Adrenal gland (tissue), 12 donors: Measurements from ENCODE around the gene CORO2B. TPM values are rescaled to one million over a fixed set of nuclear protein-coding genes. Genes with fewer than 3 reads are reported as not detected.

Source experiments
- DNase-seq, 7 donors: peaks; one replicate each; pipeline ENCODE4 v3.0.0-alpha.2; 2019 to 2020
- H3K27ac ChIP-seq, 5 donors: fragments of 200-600 bp; sonication (generic) in 4 of 5; 1 replicate in 3 of 5; 2 replicates in 2 of 5; pipeline versions ENCODE4 v1.5.1 to v1.8.0; 2016 to 2020; ENCODE audit warnings: mild to moderate bottlenecking in 1 of 5
- H3K27me3 ChIP-seq: fragments of 200-600 bp; 2 replicates; pipeline ENCODE4 v1.8.0; 2021
- H3K36me3 ChIP-seq, 2 donors: fragments of 200-600 bp; replicated peaks in 1 of 2; 1 replicate in 1 of 2; 2 replicates in 1 of 2; pipeline versions ENCODE4 v1.5.1 to v1.8.0; 2018 to 2022
- H3K4me1 ChIP-seq, 2 donors: fragments of 200-600 bp; replicated peaks in 1 of 2; 1 replicate in 1 of 2; 2 replicates in 1 of 2; pipeline versions ENCODE4 v1.5.1 to v1.8.0; 2018 to 2021
- H3K4me3 ChIP-seq, 4 donors: fragments of 200-600 bp; sonication (generic) in 3 of 4; one replicate each; pipeline ENCODE4 v1.5.1; 2016 to 2018
- H3K9me3 ChIP-seq, 3 donors: fragments of 200-600 bp; sonication (generic) in 1 of 3; replicated peaks in 1 of 3; 1 replicate in 2 of 3; 2 replicates in 1 of 3; pipeline versions ENCODE4 v1.5.1 to v1.8.0; 2016 to 2021
- POLR2A ChIP-seq, 2 donors: fragments of 450-650 bp; IDR thresholded peaks; one replicate each; pipeline ENCODE4 v1.6.1; 2017; ENCODE audit warnings: antibody characterized with exemption in 2 of 2, mild to moderate bottlenecking in 2 of 2, moderate library complexity in 1 of 2
- WGBS, 4 donors: extraction: QIAGEN DNeasy Blood & Tissue Kit in 2 of 4; methylation state at CpG; one replicate each; pipeline versions ENCODE4 v1.1.5 to v1.1.7; 2013 to 2017; 5-methylcytosine and 5-hydroxymethylcytosine counted together
- intact Hi-C, 2 donors: fragments of 100-400 bp; cut with DNase I; formaldehyde crosslinking; loops; one replicate each; pipeline versions ENCODE4 v1.14.1 to v1.15.0; 2022 to 2023
- polyA plus RNA-seq, 3 donors: library from polyadenylated mRNA; stranded (reverse); fragments of 200-250 nt in 2 of 3; fragments of 350-450 nt in 1 of 3; fragmentation: Illumina TruSeq in 1 of 3; extraction: RNeasy Lipid Tissue Mini Kit (QIAGEN cat#74804) in 1 of 3; gene quantifications; one replicate each; pipeline ENCODE4 v1.2.3, GENCODE V29; 2013 to 2014
- total RNA-seq, 9 donors: library from RNA; depleted of rRNA in 4 of 9; stranded (reverse); fragments of >200 nt in 4 of 9; fragments of 120-200 nt in 1 of 9; fragmentation: NEBNext Ultra II Directional in 1 of 9; extraction: Animal tissue kit (Norgen Biotek cat#: 25700) in 1 of 9; gene quantifications; one replicate each; pipeline versions ENCODE4 v1.1.0 to v1.2.4, GENCODE V29; 2013 to 2023
- TF ChIP-seq, protein P1 (sequence below), 6 experiments: fragments of 450-650 bp in 4 of 6; fragments of 200-600 bp in 2 of 6; sonication (generic) in 1 of 6; IDR thresholded peaks; 1 replicate in 5 of 6; 2 replicates in 1 of 6; pipeline versions ENCODE4 v1.5.1 to v1.8.0; 2016 to 2021; ENCODE audit warnings: antibody characterized with exemption in 6 of 6, mild to moderate bottlenecking in 2 of 6, moderate library complexity in 1 of 6
- donor health status: healthy with polysubstance abuse.
- donor health status: Bipolar disorder and iron deficiency.
- donor health status: DM: yes; HTN: yes; CAD: no.
- donor health status: DM: no; HTN: no; CAD: no.
- donor health status: DM: no; HTN: no; CAD: no.
- donor health status: DM: yes; HTN: yes; CAD: no.

Gene CORO2B
- total and polyA plus RNA-seq, 12 donors, result 2.8 to 8.4 (median 4.3) TPM

DNA sequence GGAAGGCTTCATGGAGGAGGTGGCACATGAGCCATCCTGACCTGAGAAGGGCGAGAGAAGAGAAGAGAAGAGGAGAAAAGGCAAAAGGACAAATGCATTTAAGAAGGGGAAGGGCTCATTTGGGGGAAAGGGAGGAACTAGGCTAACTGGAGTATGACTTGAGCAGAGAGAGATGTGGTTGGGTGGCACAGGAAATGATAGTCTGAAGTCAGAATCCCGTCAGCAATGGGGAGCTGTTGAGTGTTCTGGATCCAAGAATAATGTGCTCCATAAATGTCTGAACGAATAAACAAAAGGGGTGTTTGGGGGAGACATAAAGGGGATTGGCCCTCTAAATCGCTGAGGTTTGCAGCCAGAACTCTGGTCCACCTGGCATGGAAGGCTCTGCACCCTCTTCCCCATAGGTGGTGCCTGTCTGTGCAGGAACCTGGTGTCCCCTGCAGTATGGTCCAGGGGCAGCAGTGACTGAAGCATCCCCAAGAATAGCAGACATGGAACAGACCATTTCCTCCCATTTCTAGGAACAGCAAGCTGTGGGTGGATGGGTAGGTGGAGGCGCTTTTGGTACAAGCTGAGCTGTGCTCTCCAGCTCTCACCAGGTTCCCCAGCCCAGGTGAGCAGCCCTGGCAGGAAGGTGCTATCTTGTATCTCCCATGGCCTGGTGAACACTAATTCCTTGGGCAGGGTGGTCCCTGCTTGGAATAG is 15.2 kb downstream of the CORO2B start:
- intact Hi-C loops, result no loop called here
- no peaks in the 10 kb centered on the region for H3K36me3 ChIP-seq
- no peak for TF ChIP-seq POLR2A (IDR thresholded peaks at IDR 0.05)
- TF ChIP-seq, protein P1, sequence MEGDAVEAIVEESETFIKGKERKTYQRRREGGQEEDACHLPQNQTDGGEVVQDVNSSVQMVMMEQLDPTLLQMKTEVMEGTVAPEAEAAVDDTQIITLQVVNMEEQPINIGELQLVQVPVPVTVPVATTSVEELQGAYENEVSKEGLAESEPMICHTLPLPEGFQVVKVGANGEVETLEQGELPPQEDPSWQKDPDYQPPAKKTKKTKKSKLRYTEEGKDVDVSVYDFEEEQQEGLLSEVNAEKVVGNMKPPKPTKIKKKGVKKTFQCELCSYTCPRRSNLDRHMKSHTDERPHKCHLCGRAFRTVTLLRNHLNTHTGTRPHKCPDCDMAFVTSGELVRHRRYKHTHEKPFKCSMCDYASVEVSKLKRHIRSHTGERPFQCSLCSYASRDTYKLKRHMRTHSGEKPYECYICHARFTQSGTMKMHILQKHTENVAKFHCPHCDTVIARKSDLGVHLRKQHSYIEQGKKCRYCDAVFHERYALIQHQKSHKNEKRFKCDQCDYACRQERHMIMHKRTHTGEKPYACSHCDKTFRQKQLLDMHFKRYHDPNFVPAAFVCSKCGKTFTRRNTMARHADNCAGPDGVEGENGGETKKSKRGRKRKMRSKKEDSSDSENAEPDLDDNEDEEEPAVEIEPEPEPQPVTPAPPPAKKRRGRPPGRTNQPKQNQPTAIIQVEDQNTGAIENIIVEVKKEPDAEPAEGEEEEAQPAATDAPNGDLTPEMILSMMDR (IDR thresholded peaks at IDR 0.05), result no peak
- peaks cover 0 to 17% of the 10 kb centered on the region in 2 donors for H3K4me1 ChIP-seq
- no peaks in the 10 kb centered on the region for H3K27me3 ChIP-seq
- no peak for DNase-seq
- H3K9me3 ChIP-seq, result no peaks in the 10 kb centered on the region
- no peak overlapping the region for H3K4me3 ChIP-seq
- WGBS, 4 donors, result 69 to 78% (median 72%) methylated on average over 5 of the region's 5 CpGs
- no peak overlapping the region for H3K27ac ChIP-seq

DNA sequence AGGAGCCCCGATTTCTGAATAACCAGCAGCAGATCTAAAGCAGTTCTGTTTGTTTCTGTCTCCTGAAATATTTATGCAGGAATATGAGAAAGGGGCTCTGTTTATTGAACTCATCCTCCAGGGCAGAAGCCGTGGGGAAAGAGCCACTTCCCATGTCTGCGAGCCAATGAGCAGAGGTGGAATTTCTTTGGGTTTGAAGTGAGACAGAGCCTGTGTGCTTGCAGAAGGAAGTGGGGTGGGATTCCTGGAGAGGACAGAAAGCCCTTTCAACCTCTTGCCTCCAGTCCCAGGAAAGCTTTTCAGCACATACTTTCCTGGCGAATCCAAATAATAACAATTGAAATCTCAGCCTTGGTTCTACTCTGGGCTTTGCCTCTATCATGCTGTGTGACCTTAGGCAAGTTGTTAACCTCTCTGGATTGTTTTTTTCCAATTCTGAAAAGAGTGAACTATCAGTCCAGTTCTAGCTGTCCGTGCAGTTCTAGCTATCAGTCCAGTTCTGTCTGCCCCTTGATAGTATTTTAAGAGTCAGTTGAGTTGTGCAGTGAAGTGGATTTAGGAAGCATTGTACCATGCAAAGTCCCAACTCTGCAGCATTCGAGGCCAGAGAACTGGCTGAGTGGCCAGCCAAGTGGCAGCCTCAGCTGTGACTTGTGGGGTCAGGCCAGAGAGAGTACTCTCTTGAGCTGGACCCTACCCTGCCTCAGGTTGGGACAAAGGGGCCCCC is 15.9 kb downstream of the CORO2B start:
- Histone ChIP-seq H3K4me3 (no peak overlapping the region), H3K36me3 (no peaks in the 10 kb centered on the region), H3K9me3 (no peaks in the 10 kb centered on the region), H3K4me1 (peaks cover 0 to 21% of the 10 kb centered on the region in 2 donors), H3K27ac (peak overlapping the region in 1 of 5 donors; percentile 35), H3K27me3 (no peaks in the 10 kb centered on the region)
- no peak for TF ChIP-seq POLR2A (IDR thresholded peaks at IDR 0.05)
- TF ChIP-seq, protein P1 (IDR thresholded peaks at IDR 0.05), result no peak
- intact Hi-C loops, result no loop called here
- no peak for DNase-seq
- WGBS, 4 donors, result 40 to 61% (median 59%) methylated on average over 6 of the region's 6 CpGs

DNA sequence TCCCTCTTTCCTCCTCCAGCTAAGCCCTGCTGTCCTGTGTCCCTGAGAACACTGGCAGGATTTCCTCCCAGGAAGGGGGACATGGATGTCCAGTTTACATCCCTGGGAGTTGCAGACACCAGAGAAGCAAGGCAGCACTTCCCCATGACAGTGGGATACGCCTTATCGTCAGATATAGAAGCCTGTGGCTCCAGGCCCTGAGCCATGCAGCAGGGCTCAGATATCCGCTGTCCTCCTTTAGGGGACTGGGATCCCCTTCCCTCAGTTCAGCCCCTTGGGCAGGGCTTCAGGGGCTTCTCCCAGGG is 16.4 kb downstream of the CORO2B start:
- intact Hi-C loops, result no loop called here
- H3K27me3 ChIP-seq, result no peaks in the 10 kb centered on the region
- H3K27ac ChIP-seq, result peak overlapping the region in 1 of 5 donors; percentile 35
- H3K9me3 ChIP-seq, result no peaks in the 10 kb centered on the region
- H3K36me3 ChIP-seq, result no peaks in the 10 kb centered on the region
- TF ChIP-seq POLR2A (IDR thresholded peaks at IDR 0.05), result no peak
- TF ChIP-seq, protein P1 (IDR thresholded peaks at IDR 0.05), result no peak
- H3K4me3 ChIP-seq, result no peak overlapping the region
- WGBS, 4 donors, result 75 to 84% (median 80%) methylated on average over 2 to 3 of the region's 3 CpGs
- DNase-seq, result no peak
- H3K4me1 ChIP-seq, result peaks cover 0 to 26% of the 10 kb centered on the region in 2 donors

DNA sequence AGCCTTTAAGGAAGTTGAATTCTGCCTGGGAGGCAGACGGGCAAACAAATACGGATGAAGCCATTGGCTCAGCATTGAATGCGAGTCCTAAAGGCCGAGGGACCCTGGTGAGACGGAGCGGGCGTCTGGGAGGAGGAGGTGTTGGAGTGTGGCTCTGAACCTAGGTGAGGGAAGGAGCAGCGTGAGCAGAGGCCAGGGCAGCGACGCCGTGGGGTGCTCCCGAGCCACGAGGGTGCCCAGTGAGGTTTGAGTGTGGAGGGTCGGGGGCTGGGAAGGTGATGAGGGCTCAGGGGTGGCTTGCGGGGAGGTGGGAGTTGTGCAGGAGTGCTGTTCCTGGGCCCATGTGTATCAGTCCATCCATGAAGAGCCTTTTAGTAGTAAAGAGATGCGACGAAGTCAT is 17.0 kb downstream of the CORO2B start:
- no peak for DNase-seq
- no peak overlapping the region for H3K4me3 ChIP-seq
- no peaks in the 10 kb centered on the region for H3K36me3 ChIP-seq
- H3K27me3 ChIP-seq, result no peaks in the 10 kb centered on the region
- no peaks in the 10 kb centered on the region for H3K9me3 ChIP-seq
- TF ChIP-seq POLR2A (IDR thresholded peaks at IDR 0.05), result no peak
- TF ChIP-seq, protein P1 (IDR thresholded peaks at IDR 0.05), result no peak
- WGBS, 4 donors, result 90 to 93% (median 92%) methylated on average over 17 of the region's 17 CpGs
- peak overlapping the region in 1 of 5 donors; percentile 10 for H3K27ac ChIP-seq
- intact Hi-C loops, result no loop called here
- peaks cover 0 to 31% of the 10 kb centered on the region in 2 donors for H3K4me1 ChIP-seq
